ELR (cell line): ENCODE results near the gene KCTD12.

Experiments
- DNase-seq: peaks from one replicate; pipeline ENCODE4 v3.0.0-alpha.2; 2015; ENCODE audit warnings: low read depth

KCTD12 gene

GRCh38 chr13:76853921-76854608, 32.1 kb downstream of the KCTD12 start:
- DNase-seq: no peak

- peak; percentile 61 for DNase-seq
Measured at GRCh38 chr13:76853481-76853880, 32.7 kb downstream of the KCTD12 start.

- DNase-seq: peak; percentile 73
Measured at GRCh38 chr13:76852986-76853385, 33.2 kb downstream of the KCTD12 start.

DNA sequence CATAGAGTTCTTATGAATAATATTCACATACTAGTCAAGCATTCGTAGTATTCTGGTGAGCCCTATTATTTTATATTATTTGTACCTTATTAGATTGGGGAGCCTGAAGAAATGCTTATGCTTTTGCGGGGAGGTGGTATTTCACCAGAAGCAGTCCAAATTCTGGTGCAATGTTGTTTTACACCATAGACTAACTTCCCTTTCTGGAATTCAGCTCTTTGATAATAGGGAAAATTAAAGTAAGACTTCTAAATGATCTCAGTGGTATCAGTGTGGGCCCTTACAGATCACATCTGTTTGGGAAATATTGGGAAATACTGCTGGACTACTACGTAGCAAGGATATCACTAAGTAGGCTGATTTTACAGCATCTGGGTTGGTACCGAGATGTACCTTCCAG, 34.2 kb downstream of the KCTD12 start:
- no peak for DNase-seq

- no peak for DNase-seq
Measured at GRCh38 chr13:76849493-76849892, 36.7 kb downstream of the KCTD12 start.

- DNase-seq: no peak
Measured at GRCh38 chr13:76848596-76848995, 37.6 kb downstream of the KCTD12 start.

DNA sequence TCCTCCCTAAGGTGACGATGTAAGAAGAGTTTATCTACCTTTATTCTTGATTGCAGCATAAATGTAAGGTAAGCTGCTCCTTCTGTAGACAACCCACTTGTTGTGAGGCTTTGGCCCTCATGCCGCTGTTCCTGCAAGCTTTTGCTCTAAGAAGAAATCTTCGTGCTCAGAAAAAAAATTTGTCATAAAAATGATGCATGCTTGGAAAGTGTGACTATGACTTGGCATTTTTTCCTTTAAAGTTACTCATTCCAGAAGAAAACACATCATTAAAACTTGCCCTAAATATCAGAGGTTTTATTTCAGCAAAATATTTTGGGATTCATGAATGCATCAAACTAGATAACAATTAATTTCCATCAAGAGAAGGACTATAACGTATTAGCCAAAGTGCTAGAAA, 39.8 kb downstream of the KCTD12 start:
- no peak for DNase-seq

DNA sequence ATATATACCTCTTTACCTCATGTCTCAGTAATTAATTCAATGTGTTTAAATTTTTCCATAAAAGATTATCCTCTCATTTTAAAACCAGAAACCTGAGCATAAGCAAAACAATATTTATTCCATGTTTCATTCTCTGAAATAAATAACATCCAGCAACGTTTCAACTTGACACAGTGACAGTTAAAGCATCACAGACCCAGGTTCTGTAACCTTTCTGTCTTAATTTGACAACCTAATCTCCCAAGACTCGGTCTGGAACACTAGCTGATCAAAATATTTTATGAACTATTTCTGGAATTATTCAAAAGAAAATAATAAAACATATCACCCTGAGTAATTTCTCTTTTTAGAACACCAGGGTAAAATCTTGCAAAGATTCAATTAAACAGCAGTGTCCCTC, 40.3 kb downstream of the KCTD12 start:
- no peak for DNase-seq

DNA sequence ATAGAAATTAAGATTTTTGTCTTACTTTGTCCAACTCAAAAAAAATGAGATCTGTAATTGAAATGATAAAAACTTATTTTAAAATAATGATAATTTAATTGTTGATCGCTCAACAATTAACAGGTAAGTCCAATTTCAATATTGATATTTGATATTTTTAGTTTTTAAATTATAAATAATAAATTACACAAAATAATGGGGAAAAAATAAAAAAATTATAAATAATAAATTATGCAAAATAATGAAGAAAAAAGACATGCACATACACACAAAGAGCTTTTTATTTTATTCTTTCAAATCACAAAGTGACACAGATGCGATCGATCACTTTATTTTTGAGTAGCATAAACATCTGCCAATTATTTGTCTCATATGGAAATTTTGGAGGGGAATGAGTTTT, 40.8 kb downstream of the KCTD12 start:
- DNase-seq: no peak

- DNase-seq: no peak
Measured at GRCh38 chr13:76837801-76838200, 48.4 kb downstream of the KCTD12 start.

DNA sequence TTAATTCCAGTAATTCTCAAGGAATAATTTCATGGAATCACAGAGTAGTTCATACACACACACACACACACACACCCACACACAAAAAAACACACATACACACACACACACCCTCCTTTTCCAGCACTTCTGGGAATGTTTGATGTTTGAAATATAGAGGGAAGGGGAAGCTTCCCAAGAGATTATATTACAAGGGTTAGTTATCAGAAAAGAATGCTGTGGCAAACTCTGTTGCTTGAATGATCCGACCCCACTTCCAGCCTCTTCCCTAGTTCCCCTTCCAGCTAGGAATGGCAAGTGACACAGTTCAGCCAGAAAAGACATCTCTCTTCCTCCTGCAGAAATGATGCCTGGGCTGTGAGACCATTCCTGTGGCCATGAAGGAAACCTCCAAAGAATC, 49.9 kb downstream of the KCTD12 start:
- DNase-seq: peak; percentile 67

- DNase-seq: no peak
Measured at GRCh38 chr13:76833441-76833954, 52.7 kb downstream of the KCTD12 start.

DNA sequence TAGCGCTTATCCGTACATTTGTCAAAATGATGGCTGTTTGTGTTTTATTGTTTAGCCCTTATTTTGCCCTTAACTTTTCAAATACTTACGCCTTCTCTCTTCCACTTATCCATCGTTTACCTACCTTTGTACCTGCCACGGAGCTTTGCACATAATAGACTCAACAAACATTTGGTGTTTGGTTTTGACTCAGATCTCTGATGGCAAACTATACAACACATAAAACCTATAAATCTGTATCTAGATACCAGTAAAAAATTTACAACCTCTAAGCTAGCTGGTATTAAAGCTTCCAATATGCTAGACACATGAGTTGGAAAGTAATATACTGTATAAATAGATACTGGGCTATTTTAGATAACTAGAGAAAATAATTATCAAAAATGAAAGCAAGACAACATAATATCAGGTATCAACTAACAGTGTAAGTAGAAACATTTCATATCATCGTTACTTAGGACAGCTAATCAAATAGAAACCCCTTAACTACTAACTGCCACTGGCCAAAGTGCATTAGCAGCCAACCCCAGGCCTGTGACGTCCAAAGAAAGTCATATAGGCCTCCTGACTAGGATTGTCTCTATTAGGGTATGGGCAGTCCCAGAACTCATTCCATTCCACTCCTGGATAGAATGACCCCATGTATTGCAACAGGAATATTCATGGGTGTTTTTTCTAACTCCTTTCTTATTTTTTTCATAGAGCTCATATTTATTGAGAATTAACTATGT, 53.8 kb downstream of the KCTD12 start:
- no peak for DNase-seq

- DNase-seq: no peak
Measured at GRCh38 chr13:76830805-76831204, 55.4 kb downstream of the KCTD12 start.
